Measurements from ENCODE around the gene OVOL3. TPM values are rescaled to one million over a fixed set of nuclear protein-coding genes. Genes with fewer than 3 reads are reported as not detected.

Gene OVOL3
- total RNA-seq, 4 donors from 2014 or later, result not detected

DNA sequence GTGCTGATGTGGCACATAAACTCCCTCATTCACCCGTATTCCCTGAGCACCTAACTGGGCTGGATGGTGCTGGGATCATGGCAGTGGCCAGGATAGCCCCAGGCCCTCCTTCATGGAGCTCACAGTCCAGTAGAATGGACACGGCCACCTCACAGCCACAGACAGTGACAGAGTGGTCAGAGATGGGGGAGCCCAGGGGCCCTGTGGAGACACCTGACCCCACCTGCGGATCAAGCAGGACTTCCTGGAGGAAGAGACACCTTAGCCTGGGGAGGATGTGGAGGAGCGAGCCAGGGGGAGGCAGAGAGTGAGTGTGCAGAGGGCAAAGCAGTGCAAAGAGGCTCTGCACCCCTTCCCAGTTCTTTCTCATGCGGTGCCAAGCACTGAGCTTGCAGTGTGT, 21.1 kb upstream of the OVOL3 start:
- no peaks in the 10 kb centered on the region for H3K27me3 ChIP-seq
- no peak for DNase-seq (ENCODE audit: extremely low spot score)
- H3K4me1 ChIP-seq, result peaks cover 0 to 8% (median 0%) of the 10 kb centered on the region in 4 donors
- no peak overlapping the region for H3K27ac ChIP-seq (replicated peaks in 1 of 4)
- intact Hi-C loops (cut with DNase I), result no loop called here
- H3K36me3 ChIP-seq, result no peaks in the 10 kb centered on the region
- no peak overlapping the region for H3K4me3 ChIP-seq
- WGBS, result 100% methylated on average over 2 of the region's 5 CpGs
- TF ChIP-seq EP300 (IDR thresholded peaks at IDR 0.05) (no peak), CTCF (IDR thresholded peaks at IDR 0.05) (no peak), POLR2AphosphoS5 (IDR thresholded peaks at IDR 0.05) (no peak), POLR2A (IDR thresholded peaks at IDR 0.05; ENCODE audit: low read depth) (no peak)
- H3K9me3 ChIP-seq, result no peaks in the 10 kb centered on the region

DNA sequence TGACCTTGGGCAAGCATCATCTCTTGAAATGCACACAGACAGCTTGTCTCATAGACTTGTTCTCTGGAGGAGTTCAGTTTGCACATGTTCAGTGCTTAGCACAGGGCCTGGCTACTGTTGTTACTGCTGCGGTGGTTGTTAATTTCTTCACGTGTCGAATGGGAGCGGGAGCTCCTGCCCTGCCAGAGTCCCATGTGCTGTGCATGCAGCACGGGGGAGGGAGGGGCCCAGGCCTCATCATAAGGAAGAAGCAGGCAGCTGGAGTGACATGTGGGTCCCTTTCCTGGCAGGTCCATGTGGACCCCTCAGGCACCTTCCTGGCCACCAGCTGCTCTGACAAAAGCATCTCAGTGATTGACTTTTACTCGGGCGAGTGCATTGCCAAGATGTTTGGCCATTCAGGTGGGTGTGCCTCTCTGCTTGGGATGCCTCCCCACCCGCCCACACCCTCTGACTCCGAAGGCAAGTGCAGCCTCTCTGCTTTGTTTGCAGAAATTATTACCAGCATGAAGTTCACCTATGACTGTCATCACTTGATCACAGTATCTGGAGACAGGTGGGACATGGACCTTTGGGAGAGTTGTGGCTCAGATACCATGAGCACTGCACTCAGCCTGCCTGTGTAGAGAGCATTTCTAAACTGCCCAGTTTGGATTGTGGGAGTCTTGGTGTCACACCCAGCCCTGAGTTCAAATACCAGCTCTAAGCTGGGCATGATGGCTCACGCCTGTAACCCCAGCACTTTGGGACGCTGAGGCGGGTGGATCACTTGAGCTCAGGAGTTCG, 19.8 kb upstream of the OVOL3 start:
- TF ChIP-seq CTCF (IDR thresholded peaks at IDR 0.05) (no peak), POLR2AphosphoS5 (IDR thresholded peaks at IDR 0.05) (no peak), POLR2A (IDR thresholded peaks at IDR 0.05; ENCODE audit: low read depth) (no peak), EP300 (IDR thresholded peaks at IDR 0.05) (no peak)
- Histone ChIP-seq H3K4me1 (peaks cover 0 to 8% (median 0%) of the 10 kb centered on the region in 4 donors), H3K27me3 (no peaks in the 10 kb centered on the region), H3K9me3 (no peaks in the 10 kb centered on the region), H3K27ac (replicated peaks in 1 of 4) (no peak overlapping the region), H3K36me3 (no peaks in the 10 kb centered on the region), H3K4me3 (no peak overlapping the region)
- WGBS, result 95% methylated on average over 9 of the region's 13 CpGs
- DNase-seq (ENCODE audit: extremely low spot score), result no peak
- intact Hi-C loops (cut with DNase I), result no loop called here

DNA sequence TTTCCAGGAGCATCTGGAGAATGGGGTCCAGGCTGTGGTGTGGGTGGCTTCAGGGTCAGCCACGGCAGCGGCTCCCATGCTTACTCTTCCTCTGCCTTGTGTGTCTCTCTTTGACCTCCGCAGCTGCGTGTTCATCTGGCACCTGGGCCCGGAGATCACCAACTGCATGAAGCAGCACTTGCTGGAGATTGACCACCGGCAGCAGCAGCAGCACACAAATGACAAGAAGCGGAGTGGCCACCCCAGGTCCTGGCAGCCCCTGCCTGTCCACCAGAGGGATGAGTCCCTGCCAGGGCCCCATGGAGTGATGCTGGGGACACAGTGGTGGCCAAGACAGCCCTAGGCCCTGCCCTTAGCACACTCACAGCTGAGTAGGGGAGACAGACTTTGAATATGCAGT, 18.4 kb upstream of the OVOL3 start:
- TF ChIP-seq EP300 (IDR thresholded peaks at IDR 0.05), result no peak
- TF ChIP-seq POLR2A (IDR thresholded peaks at IDR 0.05; ENCODE audit: low read depth), result no peak
- TF ChIP-seq POLR2AphosphoS5 (IDR thresholded peaks at IDR 0.05), result no peak
- TF ChIP-seq CTCF (IDR thresholded peaks at IDR 0.05), result no peak
- H3K9me3 ChIP-seq, result no peaks in the 10 kb centered on the region
- H3K27me3 ChIP-seq, result no peaks in the 10 kb centered on the region
- intact Hi-C loops (cut with DNase I), result no loop called here
- no peak overlapping the region for H3K4me3 ChIP-seq
- 89% methylated on average over 7 of the region's 7 CpGs for WGBS
- DNase-seq (ENCODE audit: extremely low spot score), result no peak
- no peaks in the 10 kb centered on the region for H3K36me3 ChIP-seq
- peaks cover 0 to 8% (median 0%) of the 10 kb centered on the region in 4 donors for H3K4me1 ChIP-seq
- no peak overlapping the region for H3K27ac ChIP-seq (replicated peaks in 1 of 4)

DNA sequence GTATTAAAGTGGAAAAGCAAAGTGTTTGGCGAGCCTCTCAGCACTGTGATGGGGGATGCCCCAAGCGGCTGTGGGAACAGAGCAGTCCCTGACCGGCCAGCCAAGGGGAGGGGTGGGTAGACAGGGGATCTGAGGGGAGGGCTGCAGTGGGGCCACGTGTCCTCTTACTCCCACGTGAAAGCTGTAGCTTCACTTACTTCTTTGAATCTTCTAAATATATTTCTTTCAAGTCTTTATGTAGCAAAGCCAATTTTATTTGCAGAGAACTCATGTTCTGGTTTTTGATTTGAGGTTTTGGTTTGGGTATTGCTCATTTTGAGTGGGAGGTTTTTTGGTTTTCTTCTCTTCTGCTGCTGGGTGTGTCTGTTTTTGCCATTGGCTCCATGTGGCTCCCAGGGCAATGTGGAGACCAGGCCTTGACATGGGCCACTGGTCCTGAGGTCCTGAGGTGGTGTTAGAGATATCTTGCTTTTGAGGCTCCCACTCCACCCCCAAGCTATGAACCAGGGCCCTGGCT, 17.7 kb upstream of the OVOL3 start:
- Histone ChIP-seq H3K27me3 (no peaks in the 10 kb centered on the region), H3K9me3 (no peaks in the 10 kb centered on the region), H3K4me1 (peaks cover 0 to 8% (median 0%) of the 10 kb centered on the region in 4 donors), H3K36me3 (no peaks in the 10 kb centered on the region), H3K27ac (replicated peaks in 1 of 4) (no peak overlapping the region), H3K4me3 (no peak overlapping the region)
- 89% methylated on average over 5 of the region's 5 CpGs for WGBS
- intact Hi-C loops (cut with DNase I), result no loop called here
- TF ChIP-seq POLR2AphosphoS5 (IDR thresholded peaks at IDR 0.05), result no peak
- no peak for TF ChIP-seq CTCF (IDR thresholded peaks at IDR 0.05)
- no peak for TF ChIP-seq POLR2A (IDR thresholded peaks at IDR 0.05; ENCODE audit: low read depth)
- TF ChIP-seq EP300 (IDR thresholded peaks at IDR 0.05), result no peak
- DNase-seq (ENCODE audit: extremely low spot score), result no peak
